Mammary microvascular endothelial cell (primary cell): ENCODE results near the gene TUBB2B. TPM values are rescaled to one million over a fixed set of nuclear protein-coding genes. Genes with fewer than 3 reads are reported as not detected.

Experiments used
- total RNA-seq: library from RNA; depleted of rRNA; stranded (reverse); fragments of >200 nt; gene quantifications from 2 replicates; pipeline ENCODE4 v1.2.3, GENCODE V29; 2015

Gene TUBB2B
- 14.3 and 15.9 TPM in 2 replicates for total RNA-seq

GRCh38 chr6:3227363-3228045 lies at the start of gene TUBB2B:
TSS of gene TUBB2B (minus strand) at chr6:3227653. CDS start at chr6:3227543, 110 bp downstream.

GRCh38 chr6:3258720-3259490 lies 31.5 kb upstream of the TUBB2B start, which contains the start of gene PSMG4:
TSS of gene PSMG4 (plus strand) at chr6:3258947. CDS start at chr6:3259023, 76 bp downstream.

Other genes with a start within 250 kb of the TUBB2B start
- 50.5 and 60.6 TPM in 2 replicates for gene NQO2, start 227.8 kb downstream of the TUBB2B start, total RNA-seq
- gene RIPK1, start 159.2 kb downstream of the TUBB2B start, total RNA-seq: 21.8 and 25.3 TPM in 2 replicates
- 12.4 and 13.1 TPM in 2 replicates for gene BPHL, start 108.9 kb downstream of the TUBB2B start, total RNA-seq
- 224 and 269 TPM in 2 replicates for gene TUBB2A, start 70.1 kb downstream of the TUBB2B start, total RNA-seq
- gene PSMG4, start 31.3 kb upstream of the TUBB2B start, total RNA-seq: 39.3 and 56.5 TPM in 2 replicates
- gene SLC22A23, start 229.4 kb upstream of the TUBB2B start, total RNA-seq: 6.9 and 10.4 TPM in 2 replicates